ENCODE results near the gene EBI3. TPM values are rescaled to one million over a fixed set of nuclear protein-coding genes. Genes with fewer than 3 reads are reported as not detected.
"Not testable (repeated sequence)": the region's sequence is repeated elsewhere in the genome, so short reads cannot be mapped to it uniquely, and the experiment has no call there.

Gene EBI3
- total and polyA plus RNA-seq, 2 of the 8 experiments (the other 6 are each of a cell fraction or from before 2014, with no cell fraction given), result 0.99 to 8.4 TPM

DNA sequence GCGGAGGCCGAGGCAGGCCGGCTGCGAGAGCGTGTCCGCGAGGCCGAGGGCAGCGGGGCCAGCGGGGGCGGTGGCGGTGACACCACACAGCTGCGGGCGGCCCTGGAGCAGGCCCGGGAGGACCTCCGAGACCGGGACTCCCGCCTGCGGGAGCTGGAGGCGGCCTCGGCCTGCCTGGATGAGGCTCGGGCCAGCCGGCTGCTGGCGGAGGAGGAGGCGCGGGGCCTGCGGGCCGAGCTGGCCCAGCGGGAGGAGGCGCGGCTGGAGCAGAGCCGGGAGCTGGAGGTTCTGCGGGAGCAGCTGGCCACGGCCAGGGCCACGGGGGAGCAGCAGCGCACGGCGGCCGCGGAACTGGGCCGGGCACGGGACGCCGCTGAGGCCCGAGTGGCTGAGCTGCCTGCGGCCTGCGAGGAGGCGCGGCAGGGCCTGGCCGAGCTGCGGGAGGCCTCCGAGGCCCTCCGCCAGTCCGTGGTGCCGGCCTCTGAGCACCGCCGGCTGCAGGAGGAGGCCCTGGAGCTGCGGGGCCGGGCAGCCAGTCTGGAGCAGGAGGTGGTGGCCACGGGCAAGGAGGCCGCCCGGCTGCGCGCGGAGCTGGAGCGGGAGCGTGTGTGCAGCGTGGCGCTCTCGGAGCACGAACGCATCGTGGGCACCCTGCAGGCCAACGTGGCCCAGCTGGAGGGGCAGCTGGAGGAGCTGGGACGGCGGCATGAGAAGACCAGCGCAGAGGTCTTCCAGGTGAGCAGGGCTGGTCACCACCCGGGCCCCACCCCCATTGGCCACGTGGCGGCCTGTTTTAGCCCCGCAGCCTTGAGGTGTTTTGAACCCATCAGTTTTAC lies 11.7 kb upstream of the EBI3 start (continued):
- TF ChIP-seq EGR1 (IDR thresholded peaks at IDR 0.05; ENCODE audit: borderline replicate concordance, low read depth, low read length) (no peak), SP2 (IDR thresholded peaks at IDR 0.05; ENCODE audit: low read length) (no peak), EP300 (IDR thresholded peaks at IDR 0.05; ENCODE audit: borderline replicate concordance in 1 of 2, low read depth in 2 of 2, low read length in 2 of 2) (no peak), TAF1 (IDR thresholded peaks at IDR 0.05; ENCODE audit: low read depth, low read length) (no peak), ZNF274 (IDR thresholded peaks at IDR 0.05; ENCODE audit: borderline replicate concordance, extremely low read depth, low read length) (no peak), RFX5 (IDR thresholded peaks at IDR 0.05; ENCODE audit: borderline replicate concordance, low read depth, low read length) (no peak)
- TF ChIP-seq, protein P1, sequence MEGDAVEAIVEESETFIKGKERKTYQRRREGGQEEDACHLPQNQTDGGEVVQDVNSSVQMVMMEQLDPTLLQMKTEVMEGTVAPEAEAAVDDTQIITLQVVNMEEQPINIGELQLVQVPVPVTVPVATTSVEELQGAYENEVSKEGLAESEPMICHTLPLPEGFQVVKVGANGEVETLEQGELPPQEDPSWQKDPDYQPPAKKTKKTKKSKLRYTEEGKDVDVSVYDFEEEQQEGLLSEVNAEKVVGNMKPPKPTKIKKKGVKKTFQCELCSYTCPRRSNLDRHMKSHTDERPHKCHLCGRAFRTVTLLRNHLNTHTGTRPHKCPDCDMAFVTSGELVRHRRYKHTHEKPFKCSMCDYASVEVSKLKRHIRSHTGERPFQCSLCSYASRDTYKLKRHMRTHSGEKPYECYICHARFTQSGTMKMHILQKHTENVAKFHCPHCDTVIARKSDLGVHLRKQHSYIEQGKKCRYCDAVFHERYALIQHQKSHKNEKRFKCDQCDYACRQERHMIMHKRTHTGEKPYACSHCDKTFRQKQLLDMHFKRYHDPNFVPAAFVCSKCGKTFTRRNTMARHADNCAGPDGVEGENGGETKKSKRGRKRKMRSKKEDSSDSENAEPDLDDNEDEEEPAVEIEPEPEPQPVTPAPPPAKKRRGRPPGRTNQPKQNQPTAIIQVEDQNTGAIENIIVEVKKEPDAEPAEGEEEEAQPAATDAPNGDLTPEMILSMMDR (IDR thresholded peaks at IDR 0.05; ENCODE audit: control extremely low read depth in 1 of 3, insufficient read depth in 1 of 3, low read depth in 1 of 3, low read length in 3 of 3), result no peak

- not testable (repeated sequence) for H3K4me2 ChIP-seq (ENCODE audit: insufficient read depth in 1 of 2, low read depth in 2 of 2, low read length in 2 of 2); H2BK12ac ChIP-seq (ENCODE audit: low read depth, low read length); H4K20me1 ChIP-seq (replicated peaks in 1 of 2; ENCODE audit: control insufficient read depth in 1 of 2, insufficient read depth in 2 of 2, low read length in 2 of 2); H3K79me1 ChIP-seq (ENCODE audit: low read depth, low read length); H3K4me1 ChIP-seq (replicated peaks in 1 of 4; ENCODE audit: control insufficient read depth in 3 of 4, insufficient read depth in 4 of 4, low read length in 3 of 4); H3K9ac ChIP-seq (replicated peaks in 1 of 4; ENCODE audit: extremely low read depth in 1 of 4, low read depth in 3 of 4, low read length in 3 of 4); H2BK15ac ChIP-seq (ENCODE audit: low read length); H2BK120ac ChIP-seq (replicated peaks; ENCODE audit: low read depth, low read length); H3K4ac ChIP-seq (replicated peaks; ENCODE audit: insufficient read length, low read depth, low read length); H3K36me3 ChIP-seq (ENCODE audit: control insufficient read depth in 2 of 4, insufficient read depth in 4 of 4, low read length in 3 of 4); H3K14ac ChIP-seq (ENCODE audit: insufficient read length); H4K8ac ChIP-seq (ENCODE audit: extremely low read depth, insufficient read depth, low read length); DNase-seq (ENCODE audit: low read depth in 1 of 2, low spot score in 2 of 2); H3K79me2 ChIP-seq (ENCODE audit: control insufficient read depth in 1 of 2, insufficient read depth in 2 of 2, low read length in 2 of 2); H4K91ac ChIP-seq (replicated peaks; ENCODE audit: insufficient read length, low read length); H3K18ac ChIP-seq (ENCODE audit: extremely low read depth, low read length); FAIRE-seq; H3K23me2 ChIP-seq (ENCODE audit: low read depth, low read length); H2BK20ac ChIP-seq (ENCODE audit: low read length); H3K27ac ChIP-seq (ENCODE audit: low read depth, low read length); H3K4me3 ChIP-seq (ENCODE audit: extremely low read depth in 1 of 4, insufficient read depth in 2 of 4, low read depth in 3 of 4, low read length in 4 of 4); H3K9me3 ChIP-seq (ENCODE audit: insufficient read depth in 2 of 2, low read depth in 1 of 2, low read length in 1 of 2); H2AK5ac ChIP-seq (ENCODE audit: low read depth, low read length); H4K5ac ChIP-seq (ENCODE audit: insufficient read length, low read depth, low read length); H3K56ac ChIP-seq (replicated peaks; ENCODE audit: insufficient read length, low read depth, low read length); H2AFZ ChIP-seq (ENCODE audit: low read length); H2BK5ac ChIP-seq (ENCODE audit: low read depth, low read length); H3K23ac ChIP-seq (ENCODE audit: insufficient read length); H3K27me3 ChIP-seq (replicated peaks in 1 of 4; ENCODE audit: control insufficient read depth in 3 of 4, extremely low read depth in 1 of 4, insufficient read depth in 3 of 4, low read length in 3 of 4)
- WGBS, 2 experiments (ENCODE audit: extremely low coverage in 1 of 2, insufficient coverage in 1 of 2, insufficient read length in 1 of 2, insufficient replicate concordance in 2 of 2, low coverage in 1 of 2, low lambda C conversion rate in 2 of 2, missing lambda C conversion rate in 1 of 2), result 86% methylated on average over 1 of the region's 1 CpG; no CpG with 5 or more reads in 1 of the 2 experiments
- POLR2A ChIA-PET (ENCODE audit: partially characterized antibody), result interaction anchor here (0.9 kb wide), 2 partner anchors 9 to 125 kb away, joined by 3 read pairs; partner anchors contain the start of gene MPND
- CTCF ChIA-PET (ENCODE audit: partially characterized antibody), result interaction anchor here (1.0 to 2.0 kb wide), 3 partner anchors 14 to 52 kb away, joined by 3 to 7 read pairs (median 4); no protein-coding TSS in a partner anchor
These were observed 10.8 kb upstream of the EBI3 start for GRCh38 chr19:4218523-4218922.

All from H1 (cell line).